Activated CD4-positive, alpha-beta T cell treated with anti-CD3 and anti-CD28 coated beads, Interleukin-2, Interleukin-4, amounts not matched to agents 100 ng/mL and 50 ng/mL, durations not matched to agents 16 hours and 8 hours (primary cell): Measurements from ENCODE around the gene TSPEAR.
A peak's percentile ranks its signal among the peaks of the same experiment; 100 is the strongest.
"Not testable (repeated sequence)": the region's sequence is repeated elsewhere in the genome, so short reads cannot be mapped to it uniquely, and the experiment has no call there.

Experiments
- DNase-seq: peaks from one replicate; pipeline ENCODE4 v3.0.0-alpha.2; 2020; ENCODE audit warnings: low spot score

Gene TSPEAR

DNA sequence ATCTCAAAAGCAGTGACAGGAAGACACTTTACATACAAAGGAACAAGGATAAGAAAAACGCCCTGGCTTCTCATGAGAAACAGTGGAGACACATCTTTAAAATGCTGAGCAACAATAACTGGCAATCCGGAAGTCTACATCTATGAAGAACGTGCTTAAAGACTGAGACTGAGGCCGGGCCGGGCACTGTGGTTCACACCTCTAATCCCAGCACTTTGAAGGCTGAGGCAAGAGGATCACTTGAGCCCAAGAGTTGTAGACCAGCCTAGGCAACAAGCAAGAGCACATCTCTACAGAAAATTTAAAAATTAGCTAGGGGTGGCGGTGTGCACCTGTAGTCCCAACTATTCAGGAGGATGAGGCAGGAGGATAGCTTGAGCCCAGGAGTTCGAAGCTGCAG lies 27.3 kb downstream of the TSPEAR start:
- DNase-seq, result no peak

DNA sequence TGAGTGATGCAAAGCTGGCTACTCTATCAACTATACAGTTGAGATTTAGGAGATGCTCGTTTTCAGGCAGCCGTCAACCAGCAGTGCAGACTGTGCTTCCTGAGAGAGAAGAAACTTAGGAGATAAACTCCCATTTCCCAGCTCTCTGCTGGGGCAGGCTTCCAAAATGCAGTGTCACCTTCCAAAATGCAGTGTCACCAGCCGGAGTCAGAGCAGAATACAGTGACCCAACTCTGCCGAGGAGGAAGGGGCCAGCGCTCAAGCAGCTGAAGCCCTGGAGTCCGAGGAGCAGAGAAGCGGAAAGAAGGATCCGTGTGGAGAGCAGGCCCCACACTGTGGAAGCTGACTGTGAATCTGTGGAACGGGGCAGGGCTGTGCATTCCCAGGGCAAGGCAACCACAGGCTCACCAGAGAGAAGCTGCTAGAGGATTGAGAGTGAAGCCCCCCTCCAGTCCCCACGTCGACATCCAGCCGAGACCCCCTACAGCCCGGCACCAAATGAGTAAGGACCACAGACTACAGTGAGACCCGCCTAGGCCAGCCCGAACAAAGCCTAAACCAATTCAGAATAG lies 28.7 kb downstream of the TSPEAR start:
- DNase-seq, result no peak

DNA sequence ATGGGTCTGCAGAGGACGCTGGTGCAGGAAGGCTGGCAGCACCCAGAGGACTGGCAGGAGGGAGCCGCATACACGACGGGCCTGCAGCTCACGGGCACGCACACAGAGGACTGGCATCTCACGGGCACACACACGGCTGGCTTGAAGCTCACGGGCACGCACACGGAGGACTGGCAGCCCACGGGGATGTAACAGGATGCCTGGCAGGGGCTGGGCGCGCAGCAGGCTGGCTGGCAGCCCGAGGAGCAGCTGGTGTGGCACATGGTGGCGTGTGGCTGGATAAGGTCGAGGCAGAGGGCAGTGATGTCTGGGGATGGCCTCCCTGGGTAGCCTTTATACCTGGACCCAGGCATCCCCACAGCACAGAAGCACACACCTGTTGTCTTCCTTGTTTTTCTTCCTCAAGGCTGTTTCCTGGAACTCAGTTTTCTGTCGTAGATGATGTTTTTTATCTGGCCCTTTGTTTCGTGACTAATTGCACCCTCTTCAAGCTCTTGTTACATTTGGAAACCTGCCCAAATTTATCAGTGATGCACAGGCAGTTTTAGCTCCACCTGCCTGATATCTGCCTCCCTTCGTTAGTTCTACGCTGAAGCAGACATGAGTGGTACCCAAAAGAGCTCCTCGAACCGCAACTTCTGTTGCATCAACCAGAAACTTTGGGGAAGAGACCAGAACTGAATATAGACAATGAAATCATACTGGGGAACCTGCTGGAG lies 29.4 kb downstream of the TSPEAR start, which contains the start of gene KRTAP12-1:
TSS of gene KRTAP12-1 (minus strand) at position 303 of the 719 bp plus-strand sequence. CDS start at position 263, 40 bp downstream.
- no peak for DNase-seq

DNA sequence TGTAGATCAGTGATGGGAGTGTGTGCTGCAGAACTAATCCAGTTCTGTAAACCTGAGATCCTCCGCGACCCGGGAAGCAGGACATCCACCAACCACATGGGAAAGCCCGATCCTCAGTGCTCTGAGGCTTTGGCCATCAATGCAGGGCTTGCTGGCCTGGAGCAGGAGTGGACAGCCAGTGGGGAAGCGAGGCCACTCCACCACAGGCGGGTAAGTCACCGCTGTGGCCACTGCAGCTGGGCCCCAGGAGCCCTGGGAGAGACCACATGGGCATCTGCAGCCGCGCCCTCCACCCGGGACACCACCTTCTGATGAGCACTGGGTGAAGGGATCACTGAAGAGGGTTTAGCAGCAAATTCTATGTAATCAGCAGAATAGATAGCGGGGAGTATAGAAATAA lies 30.2 kb downstream of the TSPEAR start:
- no peak for DNase-seq

DNA sequence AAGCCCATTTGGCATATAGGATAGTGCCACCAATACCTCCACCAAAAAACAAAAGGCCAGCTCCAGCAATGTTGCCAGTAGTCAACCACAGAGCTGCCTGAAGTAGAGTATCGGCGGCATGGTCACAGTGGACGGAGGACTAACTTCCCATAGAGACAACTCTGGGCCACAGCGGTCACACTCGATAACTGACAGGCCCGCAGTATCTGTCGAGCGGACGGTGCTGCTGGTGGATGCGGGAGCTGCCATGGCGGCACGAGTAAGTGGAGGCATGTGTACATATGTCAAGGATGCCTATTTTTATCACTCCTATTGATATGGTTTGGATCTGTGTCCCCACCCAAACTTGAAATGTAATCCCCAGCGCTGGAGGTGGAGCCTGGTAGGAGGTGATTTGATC lies 33.5 kb downstream of the TSPEAR start:
- DNase-seq, result no peak

DNA sequence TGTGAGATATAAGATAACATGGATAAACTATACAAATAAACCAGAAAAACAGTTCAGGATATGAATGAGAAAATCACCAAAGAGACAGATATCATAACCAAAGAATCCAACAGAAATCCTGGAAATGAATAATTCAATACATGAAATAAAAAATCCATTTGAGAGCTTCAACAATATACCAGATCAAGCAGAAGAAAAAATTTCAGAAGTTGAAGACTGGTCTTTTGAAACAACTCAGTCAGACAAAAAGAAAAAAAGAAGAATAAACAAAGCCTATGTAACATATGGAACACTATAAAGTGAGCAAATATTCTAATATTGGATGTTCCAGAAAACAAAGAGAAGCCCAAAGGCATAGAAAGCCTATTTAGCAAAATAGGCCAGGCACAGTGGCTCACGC lies 39.5 kb downstream of the TSPEAR start:
- no peak for DNase-seq

DNA sequence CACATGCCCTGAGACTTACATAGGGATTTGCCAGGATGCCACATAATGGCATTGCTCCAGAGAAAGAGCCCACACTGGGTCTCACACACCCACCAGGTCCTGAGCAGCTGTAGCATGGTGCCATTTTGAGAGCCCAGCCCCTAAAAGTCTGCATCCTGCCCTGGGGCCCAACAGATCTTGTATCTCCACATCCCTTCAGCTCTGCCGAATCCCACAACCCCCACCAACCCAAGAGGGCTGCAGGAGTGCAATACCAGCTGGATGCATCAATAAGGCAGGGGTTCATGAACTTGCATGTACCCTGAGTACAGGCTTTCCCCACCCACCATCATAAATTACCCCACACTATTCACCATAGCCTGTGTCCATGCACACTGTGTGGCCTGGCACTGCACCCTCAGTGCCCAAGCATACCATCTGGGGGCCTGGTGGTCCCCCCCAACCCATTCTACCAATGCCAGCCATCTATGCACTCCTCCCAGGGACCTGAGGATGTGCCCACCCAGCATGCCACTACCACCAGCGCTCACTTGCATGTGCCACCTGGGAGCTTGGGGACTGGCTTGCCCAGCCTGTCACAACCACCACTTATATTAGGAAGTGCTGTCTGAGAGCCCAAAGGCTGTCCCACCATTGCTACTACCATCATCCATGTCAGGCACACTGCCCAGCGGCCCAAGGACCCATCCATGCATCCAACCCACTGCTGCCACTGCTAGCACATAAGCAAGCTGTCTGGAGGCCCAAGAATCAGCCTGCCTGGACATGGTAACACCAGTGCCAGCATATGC lies 40.5 kb downstream of the TSPEAR start:
- DNase-seq, result no peak

DNA sequence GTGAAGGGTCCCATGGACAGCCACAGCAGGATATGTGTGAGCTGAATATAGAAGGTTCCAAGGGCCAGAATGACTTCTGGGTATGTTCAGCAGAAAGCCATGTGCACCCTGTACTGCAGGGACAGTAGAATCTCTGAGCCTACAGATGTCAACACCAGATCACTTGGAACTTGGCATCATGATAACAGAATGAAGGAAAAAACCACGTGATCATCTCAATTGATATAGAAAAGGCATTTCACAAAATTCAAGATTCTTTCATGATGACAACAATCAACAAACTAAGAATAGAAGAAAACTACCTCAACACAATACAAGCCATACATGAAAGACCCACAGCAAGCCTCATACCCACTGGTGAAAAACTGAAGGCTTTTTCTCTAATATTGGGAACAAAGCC lies 43.8 kb downstream of the TSPEAR start:
- DNase-seq, result no peak

DNA sequence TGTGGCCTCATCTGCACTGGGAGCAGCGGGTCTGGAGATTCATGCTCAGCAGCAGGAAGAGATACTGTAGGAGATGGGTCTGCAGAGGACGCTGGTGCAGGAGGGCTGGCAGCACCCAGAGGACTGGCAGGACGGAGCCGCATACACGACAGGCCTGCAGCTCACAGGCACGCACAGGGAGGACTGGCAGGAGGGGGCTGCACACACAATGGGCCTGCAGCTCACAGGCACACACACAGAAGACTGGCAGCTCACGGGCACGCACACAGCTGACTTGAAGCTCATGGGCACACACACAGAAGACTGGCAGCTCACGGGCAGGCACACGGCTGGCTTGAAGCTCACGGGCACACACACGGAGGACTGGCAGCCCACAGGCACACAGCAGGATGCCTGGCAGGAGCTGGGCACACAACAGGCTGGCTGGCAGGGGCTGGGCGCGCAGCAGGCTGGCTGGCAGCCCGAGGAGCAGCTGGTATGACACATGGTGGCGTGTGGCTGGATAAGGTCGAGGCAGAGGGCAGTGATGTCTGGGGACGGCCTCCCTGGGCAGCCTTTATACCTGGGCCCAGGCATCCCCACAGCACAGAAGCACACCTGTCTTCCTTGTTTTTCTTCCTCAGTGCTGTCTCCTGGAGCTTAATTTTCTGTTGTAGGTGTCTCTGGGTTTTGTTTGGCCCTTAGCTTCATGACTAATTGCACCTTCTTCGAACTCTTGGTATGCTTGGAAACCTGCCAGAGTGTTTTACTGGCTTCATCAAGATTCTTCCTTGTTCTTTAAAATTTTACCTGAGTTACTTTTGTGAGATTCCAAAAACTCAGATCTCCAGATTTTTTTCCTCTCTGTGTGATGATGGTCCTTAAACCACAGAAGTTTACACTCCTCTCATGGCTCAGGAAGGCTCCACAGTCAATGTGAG lies 44.7 kb downstream of the TSPEAR start, which contains the start of gene KRTAP12-2:
TSS of gene KRTAP12-2 (minus strand) at position 527 of the 920 bp plus-strand sequence. CDS start at position 486, 41 bp downstream.
- DNase-seq, result no peak

DNA sequence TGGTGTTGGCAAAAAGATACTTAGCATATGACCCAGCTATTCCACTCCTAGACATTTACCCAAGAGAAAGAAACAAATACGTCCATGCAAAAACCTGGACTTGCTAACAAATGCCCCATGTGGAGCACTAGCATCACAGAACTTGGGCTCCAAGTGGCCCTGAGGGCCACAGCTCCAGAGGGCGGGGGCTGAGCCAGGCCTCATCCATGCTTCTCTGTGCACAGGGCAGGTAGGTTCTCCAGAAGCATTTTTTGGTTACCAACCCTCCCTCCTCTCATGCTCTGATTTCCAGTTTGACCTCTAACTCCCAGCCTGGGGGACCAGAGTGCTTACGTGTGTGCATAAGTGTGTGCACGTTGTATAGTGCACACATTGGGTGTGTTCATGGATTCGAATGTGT lies 46.7 kb downstream of the TSPEAR start:
- DNase-seq, result no peak

DNA sequence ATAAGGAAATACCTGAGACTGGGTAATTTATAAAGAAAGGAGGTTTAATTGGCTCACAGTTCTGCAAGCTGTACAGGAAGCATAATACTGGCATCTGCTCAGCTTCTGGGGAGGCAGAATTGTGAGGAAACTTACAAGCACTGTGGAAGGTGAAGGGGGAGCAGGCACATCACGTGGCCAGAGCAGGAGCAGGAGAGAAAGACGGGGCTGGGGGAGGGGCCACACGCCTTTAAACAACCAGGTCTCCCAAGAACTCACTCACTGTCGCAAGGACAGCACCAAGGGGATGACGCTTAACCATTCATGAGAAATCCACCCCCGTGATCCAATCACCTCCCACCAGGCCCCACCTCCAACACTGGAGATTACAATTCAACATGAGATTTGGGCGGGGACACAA lies 49.8 kb downstream of the TSPEAR start:
- not testable (repeated sequence) for DNase-seq

DNA sequence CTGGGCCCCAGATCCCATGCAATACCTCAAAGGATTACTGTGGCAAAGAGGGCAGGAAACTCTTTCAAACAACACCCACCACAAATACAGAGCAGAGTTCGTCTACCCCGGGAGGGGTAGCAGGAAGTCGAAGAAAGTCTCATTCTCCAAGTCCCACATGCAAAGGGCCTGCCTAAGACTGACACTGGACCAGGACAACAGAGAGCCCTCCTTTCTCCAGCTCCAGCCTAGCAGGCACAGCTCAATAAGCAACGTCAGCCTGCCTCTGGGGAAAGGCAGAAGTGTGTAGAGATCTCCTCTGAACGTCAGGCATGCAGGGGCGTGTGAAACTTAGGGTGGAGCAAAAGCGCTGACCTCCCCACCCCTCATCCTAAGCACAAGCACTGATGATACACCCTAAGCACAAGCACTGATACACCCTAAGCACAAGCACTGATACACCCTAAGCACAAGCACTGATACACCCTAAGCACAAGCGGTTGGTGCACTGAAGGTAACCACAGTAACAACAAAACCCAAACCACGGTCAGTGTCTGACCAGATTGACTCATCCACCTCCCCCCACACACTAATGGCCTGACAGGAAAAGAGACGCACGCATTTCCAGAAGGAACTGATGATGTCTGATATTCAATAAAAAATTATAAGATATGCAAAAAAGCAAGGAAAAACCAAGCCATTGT lies 52.3 kb downstream of the TSPEAR start:
- DNase-seq, result no peak

DNA sequence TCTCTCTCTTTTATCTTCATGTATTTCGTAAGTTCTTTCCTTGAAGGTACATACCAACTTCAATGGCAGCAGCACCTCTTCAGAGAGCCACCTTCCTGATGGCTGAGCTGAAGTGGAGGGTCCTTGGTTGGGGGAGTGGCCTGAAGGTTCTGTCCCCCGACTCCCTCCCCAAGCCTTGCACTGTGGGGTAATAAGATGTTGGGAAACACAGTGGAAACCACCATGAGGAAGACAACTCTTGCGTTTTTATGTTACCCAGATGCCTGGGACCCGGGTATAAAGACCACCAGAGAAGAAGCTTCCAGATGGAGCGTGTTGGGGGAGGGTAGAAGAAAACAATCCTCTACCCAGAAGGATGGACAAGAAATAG lies 52.8 kb downstream of the TSPEAR start:
- DNase-seq, result no peak

DNA sequence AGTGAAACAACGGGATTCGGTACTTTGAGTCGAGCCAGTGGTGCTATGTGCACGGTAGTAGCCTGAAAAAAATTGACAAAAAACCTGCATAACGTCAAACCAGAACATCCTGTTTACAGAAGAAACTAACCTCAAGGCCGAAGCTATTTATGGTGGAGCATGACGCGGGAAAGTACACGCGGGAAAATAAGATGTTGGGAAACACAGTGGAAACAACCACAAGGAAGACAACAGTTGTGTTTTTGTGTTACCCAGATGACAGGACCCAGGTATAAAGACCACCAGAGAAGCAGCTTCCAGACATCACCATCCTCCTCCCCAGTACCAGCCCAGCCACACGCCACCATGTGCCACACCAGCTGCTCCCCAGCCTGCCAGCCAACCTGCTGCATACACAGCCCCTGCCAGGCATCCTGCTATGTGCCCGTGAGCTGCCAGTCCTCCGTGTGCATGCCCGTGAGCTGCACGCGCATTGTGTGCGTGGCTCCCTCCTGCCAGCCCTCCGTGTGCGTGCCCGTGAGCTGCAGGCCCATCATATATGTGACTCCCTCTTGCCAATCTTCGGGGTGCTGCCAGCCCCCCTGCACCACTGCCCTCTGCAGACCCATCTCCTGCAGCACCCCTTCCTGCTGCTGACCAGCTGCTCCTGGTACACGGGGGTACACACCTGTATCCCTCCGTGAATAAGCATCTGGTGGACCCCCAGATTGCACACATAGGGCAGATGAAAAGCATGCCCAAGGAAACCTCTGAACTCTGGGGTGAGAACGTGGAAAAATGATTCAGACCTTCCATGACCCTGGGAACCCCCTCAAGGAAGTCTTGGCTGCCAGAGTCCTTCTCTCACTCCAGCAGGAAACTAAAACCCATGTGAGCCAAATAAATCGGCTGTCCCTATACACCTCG lies 53.5 kb downstream of the TSPEAR start, which contains the start of gene KRTAP12-3:
TSS of gene KRTAP12-3 (plus strand) at position 298 of the 906 bp plus-strand sequence. CDS start at position 346, 48 bp downstream.
- peak; percentile 46 for DNase-seq

DNA sequence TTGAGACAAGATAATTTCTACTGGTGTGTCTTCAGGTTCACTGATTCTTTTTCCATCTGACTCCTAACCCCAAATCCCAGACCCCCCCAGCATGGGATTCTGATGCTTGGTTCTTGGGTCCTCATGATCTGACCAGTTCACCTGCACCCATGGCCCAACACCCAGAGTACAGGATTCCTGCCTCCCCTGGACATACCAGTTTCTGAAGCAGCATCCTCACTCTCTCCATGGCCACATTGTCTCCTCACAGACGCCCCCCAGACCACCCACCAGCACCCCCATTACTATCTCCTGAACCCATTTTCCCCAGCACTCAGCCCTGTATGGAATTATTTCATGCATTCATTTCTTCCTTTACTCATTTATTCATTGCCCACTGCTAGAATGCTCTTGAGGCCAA lies 54.5 kb downstream of the TSPEAR start:
- no peak for DNase-seq

DNA sequence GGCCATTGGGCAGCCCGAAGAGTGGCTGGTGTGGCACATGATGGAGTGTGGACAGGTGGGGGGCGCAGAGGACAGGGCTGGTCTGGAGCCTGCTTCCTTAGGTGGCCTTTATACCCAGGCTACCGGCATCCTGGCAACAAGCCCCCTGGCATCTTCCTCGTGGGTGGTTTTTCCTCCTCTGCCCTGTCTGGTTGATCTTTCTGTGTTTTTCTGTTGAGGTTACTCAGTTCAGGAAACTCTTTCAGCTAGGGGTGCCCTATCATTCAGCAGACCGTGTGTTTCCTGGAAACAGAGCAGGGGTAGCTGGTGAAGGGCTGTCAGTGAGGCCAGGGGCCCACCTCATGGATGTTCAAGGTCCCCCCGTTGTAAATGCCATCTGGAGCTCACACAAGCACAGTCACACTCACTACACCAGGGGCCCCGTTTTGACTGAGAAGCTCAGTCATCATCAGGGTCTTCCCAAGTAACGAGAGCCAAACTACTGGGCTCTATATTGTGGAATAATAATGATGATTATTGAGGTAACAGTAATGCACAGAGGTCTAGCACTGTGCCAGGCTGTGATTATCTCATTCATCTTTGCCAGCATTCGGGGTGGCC lies 56.7 kb downstream of the TSPEAR start, which contains the start of gene KRTAP12-4:
TSS of gene KRTAP12-4 (minus strand) at position 84 of the 600 bp plus-strand sequence. CDS start at position 39, 45 bp downstream.
- DNase-seq, result no peak

DNA sequence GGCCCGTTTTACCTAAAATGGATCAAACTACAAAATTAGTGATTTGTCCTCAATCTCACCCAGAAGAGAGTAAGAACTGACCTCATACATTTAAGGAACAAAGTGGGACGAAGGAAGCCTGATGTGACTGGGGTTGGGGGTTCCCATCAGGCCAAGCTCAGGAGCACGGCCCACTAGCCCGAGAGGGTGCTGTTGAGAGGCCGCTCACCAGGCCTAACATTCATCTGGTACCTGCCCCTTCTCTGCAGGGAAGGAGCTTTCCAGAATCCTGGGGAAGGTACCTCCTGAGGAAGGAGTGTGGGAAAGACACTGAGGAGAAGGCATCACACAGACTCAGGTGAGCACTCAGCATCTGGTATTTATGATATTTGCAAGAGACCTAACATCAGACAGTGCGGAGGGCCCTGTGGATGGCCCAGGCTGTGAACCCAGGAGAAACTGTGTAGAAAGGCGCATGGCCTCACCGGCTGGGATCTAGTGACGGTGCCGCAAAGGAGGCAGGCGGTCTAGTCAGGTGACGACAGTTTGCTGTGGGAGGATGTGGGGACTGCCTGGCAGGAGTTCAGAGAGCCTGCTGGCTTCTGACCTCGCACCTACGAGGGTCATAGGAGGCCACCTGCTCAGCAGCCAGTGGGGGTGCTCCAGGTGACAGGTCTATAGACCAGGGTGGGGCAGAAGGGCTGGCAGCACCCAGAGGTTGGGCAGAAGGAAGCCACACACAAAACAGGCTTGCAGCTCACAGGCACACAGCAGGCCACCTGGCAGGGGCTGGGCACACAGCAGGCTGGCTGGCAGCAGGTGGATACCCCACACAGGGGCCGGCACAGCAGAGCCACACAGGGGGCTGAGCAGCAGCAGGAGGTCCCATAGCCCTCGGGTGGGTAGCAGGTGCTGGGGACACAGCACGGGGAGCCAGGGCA lies 57.5 kb downstream of the TSPEAR start:
- no peak for DNase-seq

DNA sequence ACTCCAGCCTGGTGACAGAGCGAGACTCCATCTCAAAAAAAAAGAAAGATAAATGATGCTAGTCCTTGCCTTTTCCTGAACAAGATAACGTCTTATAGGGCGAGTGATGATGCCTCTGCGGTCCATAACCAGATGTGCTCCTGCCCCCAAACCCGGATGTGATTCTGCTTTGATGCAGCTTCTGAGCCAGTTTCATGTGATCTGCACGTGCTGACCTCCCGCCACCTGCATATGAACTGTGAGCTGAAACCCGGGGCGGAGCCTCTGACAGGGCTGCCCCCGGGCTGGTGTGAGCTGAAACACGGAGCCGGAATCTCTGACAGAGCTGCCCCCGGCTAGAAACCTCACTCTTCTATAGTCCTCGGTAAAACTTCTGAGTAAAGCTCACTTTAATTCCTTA lies 58.2 kb downstream of the TSPEAR start:
- no peak for DNase-seq
